ENCODE results near the gene ANKRD16. TPM values are rescaled to one million over a fixed set of nuclear protein-coding genes. Genes with fewer than 3 reads are reported as not detected.

The ANKRD16 gene
- total and polyA plus RNA-seq, 2 of the 13 experiments (the other 11 are each of a cell fraction or from before 2014, with no cell fraction given) = 8.0 to 11.4 TPM

GRCh38 chr10:5888351-5888750 lies 1.3 kb downstream of the ANKRD16 start (continued):
- TF ChIP-seq, protein P1, sequence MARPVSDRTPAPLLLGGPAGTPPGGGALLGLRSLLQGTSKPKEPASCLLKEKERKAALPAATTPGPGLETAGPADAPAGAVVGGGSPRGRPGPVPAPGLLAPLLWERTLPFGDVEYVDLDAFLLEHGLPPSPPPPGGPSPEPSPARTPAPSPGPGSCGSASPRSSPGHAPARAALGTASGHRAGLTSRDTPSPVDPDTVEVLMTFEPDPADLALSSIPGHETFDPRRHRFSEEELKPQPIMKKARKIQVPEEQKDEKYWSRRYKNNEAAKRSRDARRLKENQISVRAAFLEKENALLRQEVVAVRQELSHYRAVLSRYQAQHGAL (CRISPR knock-in tag; IDR thresholded peaks at IDR 0.05; ENCODE audit: not compliant biosample characterization) = no peak
- TF ChIP-seq, protein P2, sequence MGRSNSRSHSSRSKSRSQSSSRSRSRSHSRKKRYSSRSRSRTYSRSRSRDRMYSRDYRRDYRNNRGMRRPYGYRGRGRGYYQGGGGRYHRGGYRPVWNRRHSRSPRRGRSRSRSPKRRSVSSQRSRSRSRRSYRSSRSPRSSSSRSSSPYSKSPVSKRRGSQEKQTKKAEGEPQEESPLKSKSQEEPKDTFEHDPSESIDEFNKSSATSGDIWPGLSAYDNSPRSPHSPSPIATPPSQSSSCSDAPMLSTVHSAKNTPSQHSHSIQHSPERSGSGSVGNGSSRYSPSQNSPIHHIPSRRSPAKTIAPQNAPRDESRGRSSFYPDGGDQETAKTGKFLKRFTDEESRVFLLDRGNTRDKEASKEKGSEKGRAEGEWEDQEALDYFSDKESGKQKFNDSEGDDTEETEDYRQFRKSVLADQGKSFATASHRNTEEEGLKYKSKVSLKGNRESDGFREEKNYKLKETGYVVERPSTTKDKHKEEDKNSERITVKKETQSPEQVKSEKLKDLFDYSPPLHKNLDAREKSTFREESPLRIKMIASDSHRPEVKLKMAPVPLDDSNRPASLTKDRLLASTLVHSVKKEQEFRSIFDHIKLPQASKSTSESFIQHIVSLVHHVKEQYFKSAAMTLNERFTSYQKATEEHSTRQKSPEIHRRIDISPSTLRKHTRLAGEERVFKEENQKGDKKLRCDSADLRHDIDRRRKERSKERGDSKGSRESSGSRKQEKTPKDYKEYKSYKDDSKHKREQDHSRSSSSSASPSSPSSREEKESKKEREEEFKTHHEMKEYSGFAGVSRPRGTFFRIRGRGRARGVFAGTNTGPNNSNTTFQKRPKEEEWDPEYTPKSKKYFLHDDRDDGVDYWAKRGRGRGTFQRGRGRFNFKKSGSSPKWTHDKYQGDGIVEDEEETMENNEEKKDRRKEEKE (IDR thresholded peaks at IDR 0.05) = no peak
- TF ChIP-seq ZBTB4 (CRISPR knock-in tag; IDR thresholded peaks at IDR 0.05; ENCODE audit: borderline replicate concordance) (no peak), IRF2 (CRISPR knock-in tag; IDR thresholded peaks at IDR 0.05) (0 out of 2 replicates have a peak, but pooled peaks have one; percentile 19), FOXK2 (IDR thresholded peaks at IDR 0.05) (no peak)
- TF ChIP-seq, protein P3, sequence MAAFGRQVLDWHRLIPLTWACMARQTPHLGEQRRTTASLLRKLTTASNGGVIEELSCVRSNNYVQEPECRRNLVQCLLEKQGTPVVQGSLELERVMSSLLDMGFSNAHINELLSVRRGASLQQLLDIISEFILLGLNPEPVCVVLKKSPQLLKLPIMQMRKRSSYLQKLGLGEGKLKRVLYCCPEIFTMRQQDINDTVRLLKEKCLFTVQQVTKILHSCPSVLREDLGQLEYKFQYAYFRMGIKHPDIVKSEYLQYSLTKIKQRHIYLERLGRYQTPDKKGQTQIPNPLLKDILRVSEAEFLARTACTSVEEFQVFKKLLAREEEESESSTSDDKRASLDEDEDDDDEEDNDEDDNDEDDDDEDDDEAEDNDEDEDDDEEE (CRISPR knock-in tag; IDR thresholded peaks at IDR 0.05) = 0 out of 2 replicates have a peak, but pooled peaks have one; percentile 2
